Trophoblast cell (in vitro differentiated cells and primary cell): ENCODE data around the gene SAMD4B.

Source experiments
- DNase-seq, 2 donors: peaks; one replicate each; pipeline ENCODE4 v3.0.0-alpha.2; 2016
- H2AFZ ChIP-seq: 2 replicates; pipeline ENCODE4 v1.6.1; 2013; ENCODE audit warnings: low read length, moderate library complexity, mild to moderate bottlenecking; ENCODE audit not compliant: insufficient read depth, poor library complexity
- H2AK5ac ChIP-seq: 2 replicates; pipeline ENCODE4 v1.6.1; 2013; ENCODE audit warnings: mild to moderate bottlenecking, low read length
- H2BK120ac ChIP-seq: 2 replicates; pipeline ENCODE4 v1.6.1; 2013; ENCODE audit warnings: low read length, mild to moderate bottlenecking, moderate library complexity; ENCODE audit not compliant: insufficient read depth, poor library complexity
- H2BK12ac ChIP-seq: 2 replicates; pipeline ENCODE4 v1.6.1; 2013; ENCODE audit warnings: mild to moderate bottlenecking, low read length, moderate library complexity
- H2BK5ac ChIP-seq: 2 replicates; pipeline ENCODE4 v1.6.1; 2013; ENCODE audit warnings: low read length, low read depth, moderate library complexity, mild to moderate bottlenecking; ENCODE audit not compliant: poor library complexity
- H3K14ac ChIP-seq: 2 replicates; pipeline ENCODE4 v1.6.1; 2013; ENCODE audit warnings: mild to moderate bottlenecking, low read length
- H3K18ac ChIP-seq: 2 replicates; pipeline ENCODE4 v1.6.1; 2013; ENCODE audit warnings: mild to moderate bottlenecking, low read length
- H3K23ac ChIP-seq: 2 replicates; pipeline ENCODE4 v1.6.1; 2013; ENCODE audit warnings: low read length
- H3K27ac ChIP-seq: 2 replicates; pipeline ENCODE4 v1.5.1; 2013; ENCODE audit warnings: low read depth, mild to moderate bottlenecking, inconsistent platforms, low read length, moderate library complexity
- H3K27me3 ChIP-seq: 2 replicates; pipeline ENCODE4 v1.6.1; 2013; ENCODE audit warnings: inconsistent platforms, mild to moderate bottlenecking, low read length, moderate library complexity; ENCODE audit not compliant: insufficient read depth
- H3K36me3 ChIP-seq, 2 experiments: 1 replicate in 1 of 2; 2 replicates in 1 of 2; pipeline ENCODE4 v1.6.1; 2013; ENCODE audit warnings: low read length in 2 of 2, mild to moderate bottlenecking in 2 of 2, moderate library complexity in 1 of 2; ENCODE audit not compliant: insufficient read depth in 2 of 2, control insufficient read depth in 1 of 2
- H3K4ac ChIP-seq: 2 replicates; pipeline ENCODE4 v1.6.1; 2013; ENCODE audit warnings: low read depth, mild to moderate bottlenecking, low read length, moderate library complexity
- H3K4me1 ChIP-seq, 2 experiments: 1 replicate in 1 of 2; 2 replicates in 1 of 2; pipeline ENCODE4 v1.6.1; 2013; ENCODE audit warnings: low read length in 2 of 2, mild to moderate bottlenecking in 2 of 2, moderate library complexity in 1 of 2; ENCODE audit not compliant: insufficient read depth in 2 of 2, control insufficient read depth in 1 of 2
- H3K4me2 ChIP-seq: 2 replicates; pipeline ENCODE4 v1.6.1; 2013; ENCODE audit warnings: inconsistent platforms, mild to moderate bottlenecking, low read length, moderate library complexity
- H3K4me3 ChIP-seq: 2 replicates; pipeline ENCODE4 v1.5.1; 2013; ENCODE audit warnings: mild to moderate bottlenecking, low read depth, low read length, inconsistent platforms
- H3K79me1 ChIP-seq: one replicate; pipeline ENCODE4 v1.6.1; 2013; ENCODE audit warnings: low read length
- H3K79me2 ChIP-seq: 2 replicates; pipeline ENCODE4 v1.6.1; 2013; ENCODE audit warnings: low read length, mild to moderate bottlenecking; ENCODE audit not compliant: control insufficient read depth, insufficient read depth, poor library complexity
- H3K9ac ChIP-seq: 2 replicates; pipeline ENCODE4 v1.6.1; 2013; ENCODE audit warnings: mild to moderate bottlenecking, low read length
- H3K9me3 ChIP-seq: 2 replicates; pipeline ENCODE4 v1.6.1; 2013; ENCODE audit warnings: low read depth, mild to moderate bottlenecking, control low read depth, inconsistent platforms, low read length; ENCODE audit not compliant: insufficient read depth
- H4K12ac ChIP-seq: 2 replicates; pipeline ENCODE4 v1.6.1; 2013; ENCODE audit warnings: low read depth, mild to moderate bottlenecking, low read length, moderate library complexity
- H4K8ac ChIP-seq: 2 replicates; pipeline ENCODE4 v1.6.1; 2013; ENCODE audit warnings: low read depth, mild to moderate bottlenecking, low read length, moderate library complexity
- H4K91ac ChIP-seq: one replicate; pipeline ENCODE4 v1.6.1; 2013; ENCODE audit warnings: low read depth, mild to moderate bottlenecking, low read length, moderate library complexity
- WGBS: extraction: QIAGEN DNeasy Blood & Tissue Kit; methylation state at CpG from one replicate; pipeline ENCODE4 v1.1.7; 2013; ENCODE audit warnings: missing lambda C conversion rate; ENCODE audit not compliant: insufficient read length, insufficient coverage; ENCODE audit errors: extremely low coverage; 5-methylcytosine and 5-hydroxymethylcytosine counted together

Gene SAMD4B

DNA sequence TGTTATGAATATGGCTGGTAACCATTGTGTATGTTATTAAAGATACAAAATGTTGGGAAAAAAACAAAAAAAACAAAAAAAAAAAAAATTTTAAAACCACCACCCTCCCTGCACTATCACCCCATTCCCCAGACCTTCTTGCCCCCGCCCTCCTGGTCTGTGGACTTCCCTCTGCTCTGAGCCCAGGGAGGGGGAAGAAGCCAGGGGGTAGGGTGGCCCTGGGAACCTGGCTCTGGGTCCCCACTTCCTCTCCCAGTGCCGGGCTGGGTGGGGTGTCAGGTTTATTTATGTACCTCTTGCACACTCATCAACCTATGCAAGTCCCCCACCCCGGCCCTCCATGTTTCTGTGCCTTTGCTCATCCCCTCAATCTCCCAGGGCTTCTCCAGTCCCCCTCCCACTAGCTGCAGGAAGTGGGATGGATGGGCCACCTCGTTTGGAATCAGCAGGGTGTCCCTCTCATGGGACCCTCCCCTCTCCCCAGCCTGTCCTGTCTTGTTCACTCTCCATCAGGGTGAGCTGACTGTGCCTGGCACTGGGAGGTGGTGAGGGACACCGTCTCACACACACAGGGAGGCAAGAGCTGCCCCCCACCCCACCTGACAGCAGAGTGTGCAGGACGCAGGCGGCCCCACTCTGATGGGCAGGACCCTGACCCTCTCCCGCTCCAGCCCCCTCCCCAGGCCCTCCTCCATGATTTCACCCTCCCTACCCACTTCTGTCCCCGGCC lies 42.8 kb downstream of the SAMD4B start:
- Histone ChIP-seq H2AK5ac (no peak overlapping the region), H3K23ac (no peak overlapping the region), H3K27me3 (no peaks in the 10 kb centered on the region), H3K27ac (no peak overlapping the region), H3K4me2 (no peak overlapping the region), H3K4me1 (peaks cover 3 to 5% of the 10 kb centered on the region in 2 experiments), H3K4me3 (no peak overlapping the region), H2BK5ac (no peak overlapping the region), H2BK12ac (no peak overlapping the region), H3K36me3 (peaks cover 68 to 82% of the 10 kb centered on the region in 2 experiments), H3K79me1 (no peaks in the 10 kb centered on the region), H2AFZ (no peak overlapping the region), H4K12ac (no peak overlapping the region), H3K9ac (no peak overlapping the region), H3K18ac (no peak overlapping the region), H4K8ac (no peak overlapping the region), H2BK120ac (no peak overlapping the region), H3K79me2 (no peaks in the 10 kb centered on the region), H3K14ac (no peak overlapping the region), H4K91ac (no peak overlapping the region), H3K4ac (no peak overlapping the region), H3K9me3 (no peaks in the 10 kb centered on the region)
- WGBS, result no CpG with 5 or more reads among the region's 9 CpGs
- DNase-seq, result no peak

DNA sequence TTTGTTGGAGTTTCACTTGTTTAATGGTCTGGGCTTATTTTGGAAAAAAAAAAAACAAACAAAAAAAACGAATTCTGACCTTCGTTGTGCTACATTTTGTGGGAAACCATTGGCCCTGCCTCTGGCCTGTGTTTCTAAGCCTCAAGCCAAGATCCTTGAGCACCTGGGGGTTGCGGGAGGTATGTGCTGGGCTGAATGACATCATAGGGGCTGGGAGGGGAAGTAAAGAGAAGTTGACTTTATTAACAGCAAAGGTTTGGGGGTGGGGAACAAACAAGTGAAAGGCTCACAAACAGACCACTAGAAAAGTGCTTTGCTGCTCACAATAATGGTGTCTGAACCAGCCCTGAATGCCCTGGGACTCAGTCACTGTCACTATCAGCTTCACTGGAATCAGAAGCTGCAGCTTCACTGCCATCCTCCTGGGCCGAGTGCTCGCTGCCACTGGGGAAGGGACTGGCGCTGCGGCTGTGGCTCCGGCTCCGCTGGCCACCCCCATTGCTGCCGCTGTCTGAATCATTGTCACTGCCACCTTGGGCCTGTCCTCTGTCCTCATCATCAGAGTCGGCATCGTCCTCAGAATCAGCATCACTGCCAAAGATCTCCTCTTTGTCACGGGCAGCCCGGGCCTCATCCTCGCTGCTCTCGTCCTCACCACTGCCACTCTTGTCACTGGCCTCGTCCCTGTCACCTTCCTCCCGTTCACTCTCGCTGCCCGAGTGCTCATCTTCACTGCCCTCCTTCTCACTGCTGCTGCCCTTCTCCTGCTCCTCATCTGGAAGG lies 43.6 kb downstream of the SAMD4B start:
- Histone ChIP-seq H3K9me3 (no peaks in the 10 kb centered on the region), H3K4me3 (peak overlapping the region; percentile 27), H2BK12ac (no peak overlapping the region), H2BK120ac (no peak overlapping the region), H3K27me3 (no peaks in the 10 kb centered on the region), H3K4me2 (no peak overlapping the region), H4K91ac (no peak overlapping the region), H3K4ac (no peak overlapping the region), H3K14ac (no peak overlapping the region), H3K79me2 (peaks cover 3% of the 10 kb centered on the region), H3K18ac (no peak overlapping the region), H3K36me3 (peaks cover 61 to 74% of the 10 kb centered on the region in 2 experiments), H4K12ac (no peak overlapping the region), H3K27ac (no peak overlapping the region), H2AK5ac (no peak overlapping the region), H2BK5ac (no peak overlapping the region), H3K9ac (no peak overlapping the region), H3K4me1 (peaks cover 4 to 6% of the 10 kb centered on the region in 2 experiments), H3K23ac (no peak overlapping the region), H4K8ac (no peak overlapping the region), H3K79me1 (peaks cover 3% of the 10 kb centered on the region), H2AFZ (no peak overlapping the region)
- DNase-seq, result no peak
- WGBS, result no CpG with 5 or more reads among the region's 20 CpGs

GRCh38 chr19:39386557-39386956 lies 44.3 kb downstream of the SAMD4B start:
- H3K4me2 ChIP-seq, result no peak overlapping the region
- H2BK120ac ChIP-seq, result no peak overlapping the region
- H2BK5ac ChIP-seq, result no peak overlapping the region
- H4K8ac ChIP-seq, result no peak overlapping the region
- no peak overlapping the region for H3K9ac ChIP-seq
- H4K91ac ChIP-seq, result no peak overlapping the region
- peaks cover 6% of the 10 kb centered on the region for H3K79me1 ChIP-seq
- H3K4ac ChIP-seq, result no peak overlapping the region
- H3K36me3 ChIP-seq, result peaks cover 55 to 67% of the 10 kb centered on the region in 2 experiments
- no peak for DNase-seq
- no peak overlapping the region for H2AFZ ChIP-seq
- no peak overlapping the region for H3K27ac ChIP-seq
- H3K18ac ChIP-seq, result no peak overlapping the region
- H3K9me3 ChIP-seq, result no peaks in the 10 kb centered on the region
- H3K23ac ChIP-seq, result no peak overlapping the region
- no CpG with 5 or more reads among the region's 7 CpGs for WGBS
- H3K4me1 ChIP-seq, result peaks cover 4 to 6% of the 10 kb centered on the region in 2 experiments
- H3K27me3 ChIP-seq, result no peaks in the 10 kb centered on the region
- no peak overlapping the region for H2AK5ac ChIP-seq
- H2BK12ac ChIP-seq, result no peak overlapping the region
- H4K12ac ChIP-seq, result no peak overlapping the region
- no peak overlapping the region for H3K14ac ChIP-seq
- H3K79me2 ChIP-seq, result peaks cover 5% of the 10 kb centered on the region
- no peak overlapping the region for H3K4me3 ChIP-seq

DNA sequence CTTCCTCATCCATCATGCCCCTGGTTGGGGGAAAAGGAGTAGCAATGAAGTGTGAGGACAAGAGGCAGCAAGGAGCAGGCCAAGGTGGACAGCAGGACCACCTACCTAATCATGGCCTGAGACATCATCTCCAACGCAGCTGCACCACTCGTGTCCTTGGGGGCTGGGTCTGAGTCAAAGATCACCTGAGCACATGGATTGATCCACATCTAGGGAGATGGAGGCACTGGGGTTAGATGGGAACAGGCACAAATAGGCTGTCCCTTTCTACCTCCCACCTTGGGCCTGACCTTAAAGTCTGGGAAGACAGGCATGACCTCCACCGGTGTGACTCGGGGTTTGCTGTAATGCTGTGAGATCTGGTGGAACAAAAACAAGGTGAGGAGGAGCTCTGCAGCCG lies 46.4 kb downstream of the SAMD4B start:
- H3K4me1 ChIP-seq, result peaks cover 8 to 9% of the 10 kb centered on the region in 2 experiments

More for the DNA sequence above, 46.4 kb downstream of the SAMD4B start:
- no peak overlapping the region for H3K14ac ChIP-seq
- no peak overlapping the region for H3K4me3 ChIP-seq
- no peak overlapping the region for H3K27ac ChIP-seq
- no peak overlapping the region for H4K91ac ChIP-seq
- H3K27me3 ChIP-seq, result no peaks in the 10 kb centered on the region
- no peak overlapping the region for H4K8ac ChIP-seq
- peaks cover 6% of the 10 kb centered on the region for H3K79me1 ChIP-seq
- peaks cover 5% of the 10 kb centered on the region for H3K79me2 ChIP-seq
- H4K12ac ChIP-seq, result no peak overlapping the region
- H3K4me2 ChIP-seq, result no peak overlapping the region
- DNase-seq, result no peak
- no peak overlapping the region for H3K23ac ChIP-seq
- H3K4ac ChIP-seq, result no peak overlapping the region
- no peak overlapping the region for H2BK5ac ChIP-seq
- H2AK5ac ChIP-seq, result no peak overlapping the region
- WGBS, result no CpG with 5 or more reads among the region's 5 CpGs
- H2BK120ac ChIP-seq, result no peak overlapping the region
- H2AFZ ChIP-seq, result no peak overlapping the region
- H2BK12ac ChIP-seq, result no peak overlapping the region
- no peaks in the 10 kb centered on the region for H3K9me3 ChIP-seq
- H3K36me3 ChIP-seq, result peaks cover 39 to 51% of the 10 kb centered on the region in 2 experiments
- H3K9ac ChIP-seq, result no peak overlapping the region
- H3K18ac ChIP-seq, result no peak overlapping the region
